Suppressor macrophage (primary cell): ENCODE results near the gene UGT1A6.

Experiments used
- DNase-seq, 4 experiments: peaks; one replicate each; pipeline ENCODE4 v3.0.0-alpha.2; 2020 to 2022

The UGT1A6 gene

GRCh38 chr2:233821196-233821595 is 128.5 kb downstream of the UGT1A6 start:
- DNase-seq, result no peak

DNA sequence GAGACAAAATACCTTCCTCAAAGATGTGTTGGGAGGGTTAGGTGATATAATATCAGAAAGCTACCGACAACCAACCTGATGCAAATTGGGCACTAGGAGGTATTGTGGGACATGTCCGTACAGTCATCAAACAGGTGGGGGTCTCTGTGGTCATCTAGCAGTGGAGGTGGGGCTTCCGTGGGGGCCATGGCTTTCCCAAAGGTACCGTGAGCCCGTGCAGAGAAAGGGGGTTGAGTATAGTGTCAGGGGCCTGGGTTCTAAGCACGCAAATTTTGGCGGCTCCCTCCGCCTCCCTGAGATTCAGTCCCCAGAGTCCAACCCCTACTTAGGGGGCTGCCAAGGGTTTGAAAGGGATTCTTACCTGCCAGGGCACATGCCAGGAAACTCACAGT is 129.0 kb downstream of the UGT1A6 start:
- no peak for DNase-seq

DNA sequence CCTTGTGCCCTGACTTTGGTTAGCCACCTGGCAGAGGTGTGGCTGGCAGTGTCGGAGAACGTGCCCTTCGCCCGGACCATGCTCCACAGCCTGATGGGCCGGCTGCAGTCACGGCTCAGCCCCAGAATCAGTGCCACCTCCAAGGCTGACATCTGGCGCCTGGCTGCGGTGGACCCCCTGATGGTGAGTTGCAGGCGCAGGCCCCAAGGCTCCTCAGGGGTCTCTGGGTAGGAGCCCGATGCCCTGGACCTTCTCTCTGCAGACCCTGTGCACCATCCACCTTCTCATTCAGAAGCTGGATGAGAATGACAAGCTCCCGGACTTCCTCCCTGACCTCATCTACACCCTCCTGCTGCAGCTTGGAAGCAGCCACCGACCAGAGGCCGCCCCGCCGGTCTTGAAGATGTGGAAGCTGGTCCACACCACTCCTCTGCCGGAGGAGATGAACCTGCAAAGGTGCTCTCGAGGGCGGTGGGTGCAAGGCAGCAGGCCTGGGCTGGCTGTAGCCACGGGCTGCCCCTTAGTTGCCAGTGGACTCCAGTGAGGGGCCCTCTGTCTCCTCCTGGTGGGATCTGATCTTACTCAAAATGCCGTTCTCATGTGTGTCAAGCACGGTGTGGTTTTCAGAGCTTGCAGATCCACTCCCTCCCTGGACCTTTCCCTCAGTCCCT is 129.5 kb downstream of the UGT1A6 start:
- DNase-seq, result no peak
